Ascending aorta (tissue), 2 donors: Measurements from ENCODE around the gene ENOX1. TPM values are rescaled to one million over a fixed set of nuclear protein-coding genes. Genes with fewer than 3 reads are reported as not detected.

ENCODE experiments used
- DNase-seq, 2 donors: peaks; one replicate each; pipeline ENCODE4 v3.0.0-alpha.2; 2019; ENCODE audit warnings: low spot score in 2 of 2
- H3K27ac ChIP-seq, 2 donors: fragments of 200-600 bp; sonication (generic); one replicate each; pipeline ENCODE4 v1.5.1; 2016 to 2017; ENCODE audit warnings: mild to moderate bottlenecking in 1 of 2
- H3K27me3 ChIP-seq: fragments of 200-600 bp; sonication (generic); one replicate; pipeline ENCODE4 v1.5.1; 2017
- H3K36me3 ChIP-seq, 2 donors: fragments of 200-600 bp; sonication (generic); one replicate each; pipeline ENCODE4 v1.5.1; 2016
- H3K4me1 ChIP-seq, 2 donors: fragments of 200-600 bp; sonication (generic); one replicate each; pipeline ENCODE4 v1.5.1; 2016 to 2017; ENCODE audit warnings: mild to moderate bottlenecking in 1 of 2
- H3K4me3 ChIP-seq, 2 donors: fragments of 200-600 bp; sonication (generic); one replicate each; pipeline ENCODE4 v1.5.1; 2016 to 2017; ENCODE audit warnings: mild to moderate bottlenecking in 1 of 2
- H3K9me3 ChIP-seq, 2 donors: fragments of 200-600 bp; sonication (generic); one replicate each; pipeline ENCODE4 v1.5.1; 2016
- intact Hi-C: fragments of 100-400 bp; cut with DNase I; formaldehyde crosslinking; loops from one replicate; pipeline ENCODE4 v1.15.1; 2023
- total RNA-seq: library from RNA; depleted of rRNA; stranded (reverse); fragments of >200 nt; gene quantifications from one replicate; pipeline ENCODE4 v1.1.0, GENCODE V29; 2016
- TF ChIP-seq, protein P1 (sequence below), 3 experiments: fragments of 200-600 bp in 2 of 3; fragments of 450-650 bp in 1 of 3; sonication (generic) in 2 of 3; IDR thresholded peaks; one replicate each; pipeline ENCODE4 v1.5.1; 2016 to 2019; ENCODE audit warnings: antibody characterized with exemption in 3 of 3, mild to moderate bottlenecking in 1 of 3, moderate library complexity in 1 of 3

The ENOX1 gene
- total RNA-seq, 1 donor from 2014 or later, result 0.21 TPM

DNA sequence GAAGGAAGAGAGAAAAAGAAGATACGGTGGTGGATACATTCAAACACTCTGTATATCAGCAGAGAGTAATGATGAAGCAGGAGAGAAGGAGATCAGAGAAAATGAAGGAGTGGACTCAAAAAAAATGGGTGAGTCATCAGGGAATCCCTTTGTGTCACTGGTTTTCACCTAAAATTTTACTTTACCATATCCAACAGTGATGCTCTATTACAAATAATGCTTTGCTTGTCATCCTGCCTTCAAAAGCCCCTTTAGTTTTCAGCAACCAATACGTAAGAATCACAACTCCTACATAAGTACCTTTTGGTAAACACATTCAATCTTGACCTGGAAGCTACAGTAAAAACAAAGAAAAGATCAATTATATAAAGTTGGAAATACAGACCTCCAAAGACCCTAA is 88.8 kb downstream of the ENOX1 start:
- H3K4me3 ChIP-seq, result no peak overlapping the region
- no peaks in the 10 kb centered on the region for H3K9me3 ChIP-seq
- TF ChIP-seq, protein P1, sequence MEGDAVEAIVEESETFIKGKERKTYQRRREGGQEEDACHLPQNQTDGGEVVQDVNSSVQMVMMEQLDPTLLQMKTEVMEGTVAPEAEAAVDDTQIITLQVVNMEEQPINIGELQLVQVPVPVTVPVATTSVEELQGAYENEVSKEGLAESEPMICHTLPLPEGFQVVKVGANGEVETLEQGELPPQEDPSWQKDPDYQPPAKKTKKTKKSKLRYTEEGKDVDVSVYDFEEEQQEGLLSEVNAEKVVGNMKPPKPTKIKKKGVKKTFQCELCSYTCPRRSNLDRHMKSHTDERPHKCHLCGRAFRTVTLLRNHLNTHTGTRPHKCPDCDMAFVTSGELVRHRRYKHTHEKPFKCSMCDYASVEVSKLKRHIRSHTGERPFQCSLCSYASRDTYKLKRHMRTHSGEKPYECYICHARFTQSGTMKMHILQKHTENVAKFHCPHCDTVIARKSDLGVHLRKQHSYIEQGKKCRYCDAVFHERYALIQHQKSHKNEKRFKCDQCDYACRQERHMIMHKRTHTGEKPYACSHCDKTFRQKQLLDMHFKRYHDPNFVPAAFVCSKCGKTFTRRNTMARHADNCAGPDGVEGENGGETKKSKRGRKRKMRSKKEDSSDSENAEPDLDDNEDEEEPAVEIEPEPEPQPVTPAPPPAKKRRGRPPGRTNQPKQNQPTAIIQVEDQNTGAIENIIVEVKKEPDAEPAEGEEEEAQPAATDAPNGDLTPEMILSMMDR (IDR thresholded peaks at IDR 0.05), result no peak
- intact Hi-C loops, result no loop called here
- H3K4me1 ChIP-seq, result no peaks in the 10 kb centered on the region
- no peak overlapping the region for H3K27ac ChIP-seq
- no peaks in the 10 kb centered on the region for H3K27me3 ChIP-seq
- no peaks in the 10 kb centered on the region for H3K36me3 ChIP-seq
- no peak for DNase-seq

DNA sequence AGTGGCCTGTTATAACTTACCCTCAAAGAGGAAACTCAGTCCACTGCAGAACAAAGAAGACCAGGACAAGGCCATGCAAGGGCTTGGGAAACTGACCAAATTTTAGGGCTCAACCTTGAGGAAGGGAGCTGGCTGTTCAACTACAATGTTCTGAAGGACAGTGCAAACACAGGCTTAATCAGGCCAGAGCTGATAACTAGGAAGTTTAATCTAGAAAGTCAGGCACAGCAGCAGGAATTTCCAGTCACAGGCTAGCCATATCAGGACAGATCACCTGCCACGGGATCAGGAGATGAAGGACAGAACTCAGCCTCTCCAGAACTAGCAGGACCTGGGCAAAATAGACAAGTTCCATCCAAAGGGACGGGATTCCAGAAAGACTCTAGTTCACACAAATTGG is 89.4 kb downstream of the ENOX1 start:
- DNase-seq, result no peak
- Histone ChIP-seq H3K36me3 (no peaks in the 10 kb centered on the region), H3K4me1 (no peaks in the 10 kb centered on the region), H3K4me3 (no peak overlapping the region), H3K27me3 (no peaks in the 10 kb centered on the region), H3K27ac (no peak overlapping the region), H3K9me3 (no peaks in the 10 kb centered on the region)
- TF ChIP-seq, protein P1 (IDR thresholded peaks at IDR 0.05), result no peak
- intact Hi-C loops, result no loop called here

GRCh38 chr13:43694146-43694664 is 92.6 kb downstream of the ENOX1 start:
- no peaks in the 10 kb centered on the region for H3K36me3 ChIP-seq
- no peaks in the 10 kb centered on the region for H3K9me3 ChIP-seq
- H3K27me3 ChIP-seq, result no peaks in the 10 kb centered on the region
- TF ChIP-seq, protein P1 (IDR thresholded peaks at IDR 0.05), result no peak
- H3K4me3 ChIP-seq, result no peak overlapping the region
- H3K4me1 ChIP-seq, result no peaks in the 10 kb centered on the region
- no peak overlapping the region for H3K27ac ChIP-seq
- DNase-seq, result no peak
- intact Hi-C loops, result no loop called here

GRCh38 chr13:43693639-43694038 is 93.1 kb downstream of the ENOX1 start:
- no peak overlapping the region for H3K27ac ChIP-seq
- no peaks in the 10 kb centered on the region for H3K27me3 ChIP-seq
- no peak overlapping the region for H3K4me3 ChIP-seq
- H3K4me1 ChIP-seq, result no peaks in the 10 kb centered on the region
- DNase-seq, result no peak
- intact Hi-C loops, result no loop called here
- H3K36me3 ChIP-seq, result no peaks in the 10 kb centered on the region
- TF ChIP-seq, protein P1 (IDR thresholded peaks at IDR 0.05), result no peak
- no peaks in the 10 kb centered on the region for H3K9me3 ChIP-seq

- no peaks in the 10 kb centered on the region for H3K9me3 ChIP-seq
- H3K27ac ChIP-seq, result no peak overlapping the region
- no peaks in the 10 kb centered on the region for H3K27me3 ChIP-seq
- intact Hi-C loops, result no loop called here
- no peaks in the 10 kb centered on the region for H3K4me1 ChIP-seq
- no peak overlapping the region for H3K4me3 ChIP-seq
- no peaks in the 10 kb centered on the region for H3K36me3 ChIP-seq
- no peak for DNase-seq
- TF ChIP-seq, protein P1 (IDR thresholded peaks at IDR 0.05), result no peak
These were observed 98.4 kb downstream of the ENOX1 start for GRCh38 chr13:43688227-43688907.
